Fibroblast of lung (primary cell): ENCODE results near the gene KLHL15. TPM values are rescaled to one million over a fixed set of nuclear protein-coding genes. Genes with fewer than 3 reads are reported as not detected.

ENCODE experiments used
- DNase-seq, 2 donors: peaks; one replicate each; pipeline versions ENCODE4 v3.0.0 to v3.0.0-alpha.2; 2010; ENCODE audit warnings: low read depth in 2 of 2
- H2AFZ ChIP-seq: 2 replicates; pipeline ENCODE4 v1.5.1; 2012; ENCODE audit warnings: low read length, control low read depth, inconsistent platforms
- H3K27ac ChIP-seq: 2 replicates; pipeline ENCODE4 v1.5.1; 2011; ENCODE audit warnings: low read length, control low read depth; ENCODE audit not compliant: insufficient read depth
- H3K27me3 ChIP-seq: 2 replicates; pipeline ENCODE4 v1.5.1; 2011; ENCODE audit warnings: mild to moderate bottlenecking, low read length; ENCODE audit not compliant: control insufficient read depth, insufficient read depth
- H3K36me3 ChIP-seq: 2 replicates; pipeline ENCODE4 v1.5.1; 2011; ENCODE audit warnings: low read length; ENCODE audit not compliant: control insufficient read depth, insufficient read depth
- H3K4me1 ChIP-seq: 2 replicates; pipeline ENCODE4 v1.5.1; 2011; ENCODE audit warnings: low read length; ENCODE audit not compliant: control insufficient read depth, insufficient read depth; ENCODE audit errors: extremely low read depth
- H3K4me2 ChIP-seq: 2 replicates; pipeline ENCODE4 v1.5.1; 2011; ENCODE audit warnings: low read length, control low read depth; ENCODE audit not compliant: insufficient read depth; ENCODE audit errors: extremely low read depth
- H3K4me3 ChIP-seq, 4 experiments: fragments of 200-600 bp in 1 of 4; sonication (generic) in 1 of 4; replicated peaks in 1 of 4; 2 replicates each; pipeline ENCODE4 v1.5.1; 2011 to 2016; ENCODE audit warnings: low read length in 4 of 4, low read depth in 3 of 4, mild to moderate bottlenecking in 3 of 4, control low read depth in 2 of 4, inconsistent platforms in 1 of 4, mixed read lengths in 1 of 4; ENCODE audit not compliant: insufficient read depth in 1 of 4; ENCODE audit errors: control extremely low read depth in 1 of 4
- H3K79me2 ChIP-seq: 2 replicates; pipeline ENCODE4 v1.5.1; 2012; ENCODE audit warnings: mild to moderate bottlenecking, low read length, inconsistent platforms; ENCODE audit not compliant: control insufficient read depth, insufficient read depth
- H3K9ac ChIP-seq: 2 replicates; pipeline ENCODE4 v1.5.1; 2011; ENCODE audit warnings: mild to moderate bottlenecking, low read length, control low read depth; ENCODE audit not compliant: insufficient read depth
- H3K9me3 ChIP-seq: 2 replicates; pipeline ENCODE4 v1.5.1; 2012; ENCODE audit warnings: low read depth, low read length; ENCODE audit not compliant: control insufficient read depth, insufficient read depth
- H4K20me1 ChIP-seq: 2 replicates; pipeline ENCODE4 v1.5.1; 2011; ENCODE audit warnings: low read length; ENCODE audit not compliant: control insufficient read depth, insufficient read depth; ENCODE audit errors: extremely low read depth
- EZH2 ChIP-seq: IDR thresholded peaks from 2 replicates; pipeline ENCODE4 v1.5.1; 2012; ENCODE audit warnings: low read length, control low read depth, mild to moderate bottlenecking; ENCODE audit errors: missing control alignments
- polyA plus RNA-seq, 2 donors: library from polyadenylated mRNA; depleted of rRNA in 1 of 2; stranded (reverse) in 1 of 2; unstranded in 1 of 2; fragments of >200 nt; gene quantifications; 2 replicates each; pipeline ENCODE4 v1.2.1, GENCODE V29; 2011 to 2012; ENCODE audit warnings: missing spikeins in 1 of 2
- total RNA-seq: library from RNA; depleted of rRNA; stranded (reverse); fragments of >200 nt; gene quantifications from 2 replicates; pipeline ENCODE4 v1.2.1, GENCODE V29; 2014
- TF ChIP-seq, protein P1 (sequence below), 2 donors: IDR thresholded peaks in 1 of 2; conservative IDR thresholded peaks in 1 of 2; 1 replicate in 1 of 2; 2 replicates in 1 of 2; pipeline ENCODE4 v1.5.1; 2011 to 2012; ENCODE audit warnings: low read length in 2 of 2, control low read depth in 1 of 2, inconsistent platforms in 1 of 2, low read depth in 1 of 2, mild to moderate bottlenecking in 1 of 2

KLHL15 gene
- total and polyA plus RNA-seq, 2 donors (not counting 1 experiment from before 2014, with no cell fraction given): 3.7 to 5.6 TPM

DNA sequence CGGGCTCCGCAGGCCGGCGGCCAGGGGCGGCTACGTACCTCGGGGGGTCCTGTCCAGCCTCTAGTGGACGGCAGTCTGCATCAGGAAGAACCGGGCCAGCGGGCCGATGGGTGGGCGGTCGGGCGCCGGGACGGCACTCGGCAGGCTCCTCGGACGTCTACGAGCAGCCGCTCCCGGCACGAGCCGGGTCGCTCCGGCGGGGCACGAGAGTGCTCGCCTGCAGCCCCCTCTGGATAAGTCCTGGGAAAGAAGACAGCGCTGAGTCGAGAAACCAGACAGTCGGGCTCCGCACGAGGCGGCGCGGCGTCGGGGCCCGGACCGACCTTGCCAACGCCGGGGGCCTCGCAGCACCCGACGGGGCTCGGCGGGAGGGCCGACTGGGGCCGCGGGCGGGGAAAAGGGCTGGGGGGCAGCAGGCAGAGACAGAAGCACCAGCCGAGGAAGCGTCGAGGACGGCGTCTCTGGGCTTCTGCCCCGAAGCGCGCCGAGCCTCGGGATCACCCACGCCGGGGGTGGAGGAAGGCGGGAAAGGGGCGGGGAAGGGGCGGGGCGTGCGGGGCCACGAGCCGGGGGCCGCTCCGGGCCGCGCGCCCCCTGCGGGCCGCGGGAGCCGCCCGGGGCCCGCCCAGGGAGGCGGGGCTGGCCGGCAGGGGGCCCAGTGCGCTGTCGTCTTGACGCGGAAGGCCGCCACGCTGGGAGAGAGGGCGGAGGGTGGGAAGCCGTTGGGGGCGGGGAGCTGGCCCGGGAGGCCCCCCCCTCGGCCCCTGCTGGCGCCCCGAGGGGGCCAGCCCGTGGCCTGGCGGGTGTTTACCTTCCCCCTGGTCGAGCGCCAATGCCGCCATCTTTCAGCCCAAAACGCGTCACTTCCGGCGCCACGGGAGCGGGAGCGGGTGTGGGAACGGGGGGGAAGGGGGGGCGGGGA, 1.9 kb downstream of the KLHL15 start:
- H2AFZ ChIP-seq: no peak overlapping the region
- peak; percentile 87 to 92 for DNase-seq
- H3K9ac ChIP-seq: peak overlapping the region; percentile 96
- no peaks in the 10 kb centered on the region for H3K36me3 ChIP-seq
- no peaks in the 10 kb centered on the region for H3K27me3 ChIP-seq
- peak overlapping the region; percentile 25 for H3K4me2 ChIP-seq
- peak overlapping the region; percentile 70 to 92 (median 77) for H3K4me3 ChIP-seq
- H3K4me1 ChIP-seq: no peaks in the 10 kb centered on the region
- H3K27ac ChIP-seq: peak overlapping the region; percentile 97
- TF ChIP-seq EZH2: no peak
- TF ChIP-seq, protein P1, sequence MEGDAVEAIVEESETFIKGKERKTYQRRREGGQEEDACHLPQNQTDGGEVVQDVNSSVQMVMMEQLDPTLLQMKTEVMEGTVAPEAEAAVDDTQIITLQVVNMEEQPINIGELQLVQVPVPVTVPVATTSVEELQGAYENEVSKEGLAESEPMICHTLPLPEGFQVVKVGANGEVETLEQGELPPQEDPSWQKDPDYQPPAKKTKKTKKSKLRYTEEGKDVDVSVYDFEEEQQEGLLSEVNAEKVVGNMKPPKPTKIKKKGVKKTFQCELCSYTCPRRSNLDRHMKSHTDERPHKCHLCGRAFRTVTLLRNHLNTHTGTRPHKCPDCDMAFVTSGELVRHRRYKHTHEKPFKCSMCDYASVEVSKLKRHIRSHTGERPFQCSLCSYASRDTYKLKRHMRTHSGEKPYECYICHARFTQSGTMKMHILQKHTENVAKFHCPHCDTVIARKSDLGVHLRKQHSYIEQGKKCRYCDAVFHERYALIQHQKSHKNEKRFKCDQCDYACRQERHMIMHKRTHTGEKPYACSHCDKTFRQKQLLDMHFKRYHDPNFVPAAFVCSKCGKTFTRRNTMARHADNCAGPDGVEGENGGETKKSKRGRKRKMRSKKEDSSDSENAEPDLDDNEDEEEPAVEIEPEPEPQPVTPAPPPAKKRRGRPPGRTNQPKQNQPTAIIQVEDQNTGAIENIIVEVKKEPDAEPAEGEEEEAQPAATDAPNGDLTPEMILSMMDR (conservative IDR thresholded peaks at IDR 0.05 in 1 of 2, IDR thresholded peaks at IDR 0.05 in 1 of 2; ENCODE audit: low read depth in 1 of 2, low read length in 2 of 2): peak in 1 of 2 donors; percentile 4
- H4K20me1 ChIP-seq: no peaks in the 10 kb centered on the region
- H3K79me2 ChIP-seq: peaks cover 29% of the 10 kb centered on the region
- H3K9me3 ChIP-seq: no peaks in the 10 kb centered on the region

DNA sequence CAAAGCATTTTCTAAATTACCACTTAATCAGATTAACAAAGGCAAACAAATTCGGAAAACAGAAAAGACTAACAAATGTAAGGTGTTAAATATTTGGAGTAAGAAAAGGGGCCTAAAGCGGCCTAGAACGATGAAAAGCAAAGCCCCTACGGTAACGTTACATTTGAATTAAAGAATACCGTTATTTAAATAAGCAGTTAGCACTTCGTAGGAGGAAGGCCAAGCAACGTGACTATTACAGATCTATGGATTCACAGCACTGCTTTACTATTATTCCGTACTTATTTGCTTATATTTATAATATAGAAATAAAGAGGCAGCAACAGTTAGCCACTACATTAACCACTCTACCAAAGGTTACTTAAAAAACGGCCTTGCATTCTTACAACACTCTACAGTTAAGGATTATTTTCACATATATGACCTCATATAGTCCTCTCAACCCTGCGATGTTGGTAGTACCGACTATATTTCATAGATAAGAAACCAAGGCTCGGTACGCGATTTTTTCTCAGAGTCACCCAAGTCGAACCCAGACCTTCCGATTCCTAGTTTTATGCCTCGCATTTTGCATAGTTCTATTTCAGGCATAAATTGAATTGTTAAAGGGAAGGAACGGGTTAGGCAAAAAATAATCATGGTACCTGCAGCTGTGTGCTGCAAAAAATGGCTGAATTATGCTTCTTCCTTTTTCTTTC, 2.9 kb downstream of the KLHL15 start:
- Histone ChIP-seq H3K27me3 (no peaks in the 10 kb centered on the region), H3K4me2 (peak overlapping the region; percentile 32), H2AFZ (no peak overlapping the region), H4K20me1 (no peaks in the 10 kb centered on the region), H3K27ac (peak overlapping the region; percentile 84), H3K79me2 (peaks cover 31% of the 10 kb centered on the region), H3K4me3 (peak overlapping the region; percentile 70 to 92 (median 77)), H3K36me3 (no peaks in the 10 kb centered on the region), H3K9ac (peak overlapping the region; percentile 84), H3K4me1 (no peaks in the 10 kb centered on the region), H3K9me3 (no peaks in the 10 kb centered on the region)
- no peak for TF ChIP-seq EZH2
- TF ChIP-seq, protein P1 (conservative IDR thresholded peaks at IDR 0.05 in 1 of 2, IDR thresholded peaks at IDR 0.05 in 1 of 2; ENCODE audit: low read depth in 1 of 2, low read length in 2 of 2): no peak
- DNase-seq: peak in 1 of 2 donors; percentile 31

DNA sequence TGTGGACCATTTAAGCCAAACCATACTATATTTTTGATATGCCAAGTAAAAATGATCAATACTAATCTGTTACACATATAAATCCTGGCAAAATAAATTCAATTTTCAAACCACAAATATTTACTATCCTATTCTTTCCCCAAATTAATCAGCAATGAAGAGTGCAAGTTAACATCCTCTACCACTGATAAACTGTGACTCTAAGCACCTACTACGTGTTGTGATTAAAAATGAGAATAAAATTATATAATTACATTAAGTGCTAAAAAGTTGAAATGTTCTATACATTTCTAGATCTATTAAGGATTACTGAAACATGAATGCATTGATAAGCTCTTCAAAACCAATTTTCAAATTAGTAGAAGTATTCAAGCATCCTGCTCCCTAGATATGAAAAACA, 3.4 kb downstream of the KLHL15 start:
- Histone ChIP-seq H3K79me2 (peaks cover 31% of the 10 kb centered on the region), H3K4me3 (peak overlapping the region; percentile 70 to 92 (median 77)), H3K4me2 (peak overlapping the region; percentile 28), H2AFZ (no peak overlapping the region), H3K36me3 (no peaks in the 10 kb centered on the region), H3K27ac (no peak overlapping the region), H4K20me1 (no peaks in the 10 kb centered on the region), H3K9ac (no peak overlapping the region), H3K27me3 (no peaks in the 10 kb centered on the region), H3K4me1 (no peaks in the 10 kb centered on the region), H3K9me3 (no peaks in the 10 kb centered on the region)
- TF ChIP-seq EZH2: no peak
- TF ChIP-seq, protein P1 (conservative IDR thresholded peaks at IDR 0.05 in 1 of 2, IDR thresholded peaks at IDR 0.05 in 1 of 2; ENCODE audit: low read depth in 1 of 2, low read length in 2 of 2): no peak
- DNase-seq: no peak
